ENCODE measurements around the gene APOF.

Gene APOF

DNA sequence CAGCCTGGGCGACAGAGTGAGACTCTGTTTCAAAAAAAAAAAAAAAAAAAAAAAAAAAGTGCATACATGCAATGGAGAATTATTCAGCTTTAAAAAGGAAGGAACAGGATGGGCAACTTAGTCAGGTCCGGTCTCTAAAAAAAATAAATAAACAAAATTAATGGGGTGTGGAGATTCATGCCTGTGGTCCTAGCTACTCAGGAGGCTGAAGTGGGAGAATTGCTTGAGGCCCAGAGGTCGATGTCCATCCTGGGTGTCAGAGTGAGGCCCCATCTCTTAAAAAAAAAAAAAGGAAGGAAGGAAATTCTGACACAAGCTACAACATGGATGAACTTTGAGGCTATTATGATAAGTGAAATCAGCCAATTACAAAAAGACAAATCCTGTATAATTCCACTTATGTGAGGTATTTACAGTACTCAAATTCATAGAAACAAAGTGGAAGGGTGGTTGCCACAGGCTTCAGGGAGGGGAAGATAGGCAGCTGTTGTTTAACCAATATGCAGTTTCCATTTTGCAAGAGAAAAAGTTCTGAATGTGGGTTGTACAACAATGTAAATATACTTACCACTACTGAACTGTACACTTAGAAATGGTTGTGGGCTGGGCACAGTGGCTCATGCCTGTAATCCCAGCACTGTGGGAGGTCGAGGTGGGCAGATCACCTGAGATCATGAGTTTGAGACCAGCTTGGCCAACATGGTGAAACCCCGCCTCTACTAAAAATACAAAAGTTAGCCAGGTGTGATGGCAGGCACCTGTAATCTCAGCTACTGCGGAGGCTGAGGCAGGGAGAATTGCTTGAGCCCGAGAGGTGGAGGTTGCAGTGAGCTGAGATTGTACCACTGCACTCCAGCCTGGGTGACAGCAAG, 12.3 kb upstream of the APOF start:
- no peak overlapping the region for H2BK12ac ChIP-seq (ENCODE audit: low read length)
- no peak overlapping the region for H2AK5ac ChIP-seq (ENCODE audit: low read depth, low read length)
- H3K79me1 ChIP-seq (ENCODE audit: low read depth, low read length), result no peaks in the 10 kb centered on the region

DNA sequence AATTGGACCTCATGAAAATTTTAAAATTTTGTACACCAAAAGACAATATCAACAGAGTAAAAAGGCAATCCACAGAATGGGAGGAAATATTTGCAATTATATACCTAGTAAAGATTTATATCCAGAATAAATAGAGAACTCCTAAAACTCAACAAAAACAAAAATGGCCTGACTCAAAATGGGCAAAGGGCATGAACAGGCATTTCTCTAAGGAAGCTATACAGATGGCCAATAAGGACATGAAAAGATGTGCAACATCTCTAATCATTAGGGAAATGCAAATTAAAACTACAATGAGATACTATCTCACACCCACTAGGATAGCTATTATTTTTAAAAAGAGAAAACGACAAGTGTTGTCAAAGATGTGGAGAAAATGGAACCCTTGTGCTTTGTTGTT, 10.9 kb upstream of the APOF start:
- Histone ChIP-seq H2BK15ac (ENCODE audit: low read length) (no peak overlapping the region), H2AFZ (ENCODE audit: low read length) (no peak overlapping the region), H3K36me3 (replicated peaks in 1 of 2; ENCODE audit: control insufficient read depth in 2 of 2, insufficient read depth in 2 of 2, low read length in 2 of 2) (no peaks in the 10 kb centered on the region), H4K8ac (ENCODE audit: low read depth, low read length) (no peak overlapping the region), H3K4me2 (ENCODE audit: insufficient read depth, low read length, poor library complexity, severe bottlenecking) (no peak overlapping the region), H3K4ac (ENCODE audit: low read length) (no peak overlapping the region), H3K27ac (replicated peaks; ENCODE audit: low read length) (no peak overlapping the region), H4K91ac (ENCODE audit: low read depth, low read length, poor library complexity) (no peak overlapping the region), H3K27me3 (ENCODE audit: control insufficient read depth in 3 of 3, insufficient read depth in 3 of 3, low read depth in 1 of 3, low read length in 3 of 3) (peaks cover 0 to 4% (median 0%) of the 10 kb centered on the region in 3 experiments), H3K9me3 (replicated peaks in 1 of 2; ENCODE audit: control insufficient read depth in 2 of 2, insufficient read depth in 1 of 2, low read depth in 1 of 2, low read length in 2 of 2) (peaks cover 0 to 5% of the 10 kb centered on the region in 2 donors), H3K79me1 (ENCODE audit: low read depth, low read length) (no peaks in the 10 kb centered on the region), H3K9ac (ENCODE audit: low read depth, low read length, poor library complexity) (no peak overlapping the region), H3K18ac (ENCODE audit: low read length) (no peak overlapping the region), H3K14ac (ENCODE audit: low read length) (no peak overlapping the region), H3K23ac (ENCODE audit: low read depth, low read length, poor library complexity) (no peak overlapping the region), H2BK12ac (ENCODE audit: low read length) (no peak overlapping the region), H2AK5ac (ENCODE audit: low read depth, low read length) (no peak overlapping the region), H3K4me3 (ENCODE audit: low read length in 2 of 2) (no peak overlapping the region), H2BK5ac (ENCODE audit: low read length) (no peak overlapping the region), H3K4me1 (ENCODE audit: control insufficient read depth in 2 of 2, insufficient read depth in 1 of 2, low read depth in 1 of 2, low read length in 2 of 2) (peaks cover 0 to 9% of the 10 kb centered on the region in 2 donors), H2BK120ac (ENCODE audit: low read depth, low read length) (no peak overlapping the region)
- WGBS, 2 donors (ENCODE audit: extremely low coverage in 2 of 2, insufficient read length in 2 of 2, insufficient replicate concordance in 1 of 2), result no CpG with 5 or more reads among the region's 1 CpG
- no peak for DNase-seq (ENCODE audit: low spot score)

More for the DNA sequence above, 12.3 kb upstream of the APOF start:
- Histone ChIP-seq H3K4me3 (ENCODE audit: low read length in 2 of 2) (no peak overlapping the region), H3K4me2 (ENCODE audit: insufficient read depth, low read length, poor library complexity, severe bottlenecking) (no peak overlapping the region), H3K14ac (ENCODE audit: low read length) (no peak overlapping the region), H2BK15ac (ENCODE audit: low read length) (no peak overlapping the region), H3K36me3 (replicated peaks in 1 of 2; ENCODE audit: control insufficient read depth in 2 of 2, insufficient read depth in 2 of 2, low read length in 2 of 2) (no peaks in the 10 kb centered on the region), H3K27ac (replicated peaks; ENCODE audit: low read length) (no peak overlapping the region), H2BK120ac (ENCODE audit: low read depth, low read length) (no peak overlapping the region), H3K4ac (ENCODE audit: low read length) (no peak overlapping the region), H2BK5ac (ENCODE audit: low read length) (no peak overlapping the region), H3K23ac (ENCODE audit: low read depth, low read length, poor library complexity) (no peak overlapping the region), H3K27me3 (ENCODE audit: control insufficient read depth in 3 of 3, insufficient read depth in 3 of 3, low read depth in 1 of 3, low read length in 3 of 3) (peaks cover 0 to 4% (median 0%) of the 10 kb centered on the region in 3 experiments), H3K18ac (ENCODE audit: low read length) (no peak overlapping the region), H2AFZ (ENCODE audit: low read length) (no peak overlapping the region), H3K4me1 (ENCODE audit: control insufficient read depth in 2 of 2, insufficient read depth in 1 of 2, low read depth in 1 of 2, low read length in 2 of 2) (peaks cover 0 to 9% of the 10 kb centered on the region in 2 donors), H4K91ac (ENCODE audit: low read depth, low read length, poor library complexity) (no peak overlapping the region), H4K8ac (ENCODE audit: low read depth, low read length) (no peak overlapping the region), H3K9me3 (replicated peaks in 1 of 2; ENCODE audit: control insufficient read depth in 2 of 2, insufficient read depth in 1 of 2, low read depth in 1 of 2, low read length in 2 of 2) (peaks cover 0 to 5% of the 10 kb centered on the region in 2 donors), H3K9ac (ENCODE audit: low read depth, low read length, poor library complexity) (no peak overlapping the region)
- no CpG with 5 or more reads among the region's 7 CpGs for WGBS, 2 donors (ENCODE audit: extremely low coverage in 2 of 2, insufficient read length in 2 of 2, insufficient replicate concordance in 1 of 2)
- no peak for DNase-seq (ENCODE audit: low spot score)

DNA sequence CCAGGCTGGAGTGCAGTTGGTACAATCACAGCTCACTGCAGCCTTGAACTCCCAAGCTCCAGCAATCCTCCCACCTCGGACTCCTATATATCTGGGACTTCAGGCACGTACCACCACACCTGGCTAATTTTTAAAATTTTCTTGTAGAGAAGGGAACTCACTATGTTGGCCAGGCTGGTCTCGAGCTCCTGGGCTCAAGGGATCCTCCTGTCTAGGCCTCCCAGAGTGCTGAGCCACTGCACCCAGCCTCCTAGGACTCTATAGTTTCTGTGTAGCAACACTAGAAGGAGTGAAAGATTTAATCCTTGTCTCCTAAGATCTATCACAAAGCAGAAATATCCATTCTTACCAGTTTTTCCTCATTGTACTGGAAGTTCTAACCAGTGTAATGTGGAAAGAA, 4.3 kb upstream of the APOF start:
- H3K36me3 ChIP-seq (replicated peaks in 1 of 2; ENCODE audit: control insufficient read depth in 2 of 2, insufficient read depth in 2 of 2, low read length in 2 of 2), result no peaks in the 10 kb centered on the region
- no peak overlapping the region for H3K4ac ChIP-seq (ENCODE audit: low read length)
- no peak overlapping the region for H2AFZ ChIP-seq (ENCODE audit: low read length)
- H3K9me3 ChIP-seq (replicated peaks in 1 of 2; ENCODE audit: control insufficient read depth in 2 of 2, insufficient read depth in 1 of 2, low read depth in 1 of 2, low read length in 2 of 2), result no peaks in the 10 kb centered on the region
- H3K23ac ChIP-seq (ENCODE audit: low read depth, low read length, poor library complexity), result no peak overlapping the region
- H3K9ac ChIP-seq (ENCODE audit: low read depth, low read length, poor library complexity), result no peak overlapping the region
- no CpG with 5 or more reads among the region's 3 CpGs for WGBS, 2 donors (ENCODE audit: extremely low coverage in 2 of 2, insufficient read length in 2 of 2, insufficient replicate concordance in 1 of 2)
- H3K27ac ChIP-seq (replicated peaks; ENCODE audit: low read length), result no peak overlapping the region
- no peak overlapping the region for H2BK15ac ChIP-seq (ENCODE audit: low read length)
- no peak overlapping the region for H3K4me2 ChIP-seq (ENCODE audit: insufficient read depth, low read length, poor library complexity, severe bottlenecking)
- no peak overlapping the region for H2BK12ac ChIP-seq (ENCODE audit: low read length)
- H3K79me1 ChIP-seq (ENCODE audit: low read depth, low read length), result no peaks in the 10 kb centered on the region
- H3K27me3 ChIP-seq (ENCODE audit: control insufficient read depth in 3 of 3, insufficient read depth in 3 of 3, low read depth in 1 of 3, low read length in 3 of 3), result no peaks in the 10 kb centered on the region
- H3K4me1 ChIP-seq (ENCODE audit: control insufficient read depth in 2 of 2, insufficient read depth in 1 of 2, low read depth in 1 of 2, low read length in 2 of 2), result no peaks in the 10 kb centered on the region
- H2BK5ac ChIP-seq (ENCODE audit: low read length), result no peak overlapping the region
- no peak for DNase-seq (ENCODE audit: low spot score)
- no peak overlapping the region for H2AK5ac ChIP-seq (ENCODE audit: low read depth, low read length)
- no peak overlapping the region for H4K91ac ChIP-seq (ENCODE audit: low read depth, low read length, poor library complexity)
- no peak overlapping the region for H4K8ac ChIP-seq (ENCODE audit: low read depth, low read length)
- no peak overlapping the region for H2BK120ac ChIP-seq (ENCODE audit: low read depth, low read length)
- H3K14ac ChIP-seq (ENCODE audit: low read length), result no peak overlapping the region
- H3K4me3 ChIP-seq (ENCODE audit: low read length in 2 of 2), result no peak overlapping the region
- H3K18ac ChIP-seq (ENCODE audit: low read length), result no peak overlapping the region

DNA sequence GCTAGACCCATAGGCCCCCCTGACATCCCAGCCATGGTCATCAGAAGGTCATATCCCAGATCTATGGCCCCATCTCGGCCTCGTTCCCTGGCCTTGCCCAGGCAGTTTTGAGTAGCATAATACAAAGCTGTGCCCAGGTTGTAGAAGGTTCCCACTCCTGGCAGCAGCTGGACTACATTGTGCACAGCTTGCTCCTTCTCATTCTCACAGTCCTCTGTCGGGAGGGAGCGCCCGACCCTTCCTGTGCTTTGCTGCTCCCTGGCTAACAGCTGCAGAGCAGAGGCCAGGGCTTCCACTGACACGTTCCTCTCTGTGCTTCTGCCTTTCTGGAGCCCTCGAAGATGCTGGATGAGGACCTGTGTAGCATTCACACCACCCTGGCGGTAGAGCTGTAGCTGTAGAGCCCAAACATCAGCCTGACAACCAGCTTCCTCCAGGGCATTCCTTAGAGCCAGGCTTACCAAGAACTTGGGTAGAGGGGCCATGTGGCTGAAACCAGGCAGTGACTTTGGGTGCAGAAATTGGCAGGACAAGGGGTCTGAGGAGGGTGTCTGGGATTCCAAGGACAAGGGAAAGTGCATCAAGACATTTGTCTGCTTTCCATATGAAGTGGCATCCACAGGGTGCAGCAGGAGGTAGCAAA, 1.0 kb downstream of the APOF start:
- H3K9ac ChIP-seq (ENCODE audit: low read depth, low read length, poor library complexity), result no peak overlapping the region
- H4K91ac ChIP-seq (ENCODE audit: low read depth, low read length, poor library complexity), result no peak overlapping the region
- no peak overlapping the region for H2BK12ac ChIP-seq (ENCODE audit: low read length)
- H2BK15ac ChIP-seq (ENCODE audit: low read length), result no peak overlapping the region
- H2AK5ac ChIP-seq (ENCODE audit: low read depth, low read length), result no peak overlapping the region
- H3K79me1 ChIP-seq (ENCODE audit: low read depth, low read length), result no peaks in the 10 kb centered on the region
- peaks cover 2 to 7% of the 10 kb centered on the region in 2 donors for H3K4me1 ChIP-seq (ENCODE audit: control insufficient read depth in 2 of 2, insufficient read depth in 1 of 2, low read depth in 1 of 2, low read length in 2 of 2)
- no peak overlapping the region for H4K8ac ChIP-seq (ENCODE audit: low read depth, low read length)
- no peak overlapping the region for H3K14ac ChIP-seq (ENCODE audit: low read length)
- H2AFZ ChIP-seq (ENCODE audit: low read length), result no peak overlapping the region
- peaks cover 0 to 2% of the 10 kb centered on the region in 2 donors for H3K36me3 ChIP-seq (replicated peaks in 1 of 2; ENCODE audit: control insufficient read depth in 2 of 2, insufficient read depth in 2 of 2, low read length in 2 of 2)
- H3K27me3 ChIP-seq (ENCODE audit: control insufficient read depth in 3 of 3, insufficient read depth in 3 of 3, low read depth in 1 of 3, low read length in 3 of 3), result peaks cover 0 to 4% (median 0%) of the 10 kb centered on the region in 3 experiments
- DNase-seq (ENCODE audit: low spot score), result no peak
- WGBS, 2 donors (ENCODE audit: extremely low coverage in 2 of 2, insufficient read length in 2 of 2, insufficient replicate concordance in 1 of 2), result no CpG with 5 or more reads among the region's 8 CpGs
- H3K23ac ChIP-seq (ENCODE audit: low read depth, low read length, poor library complexity), result no peak overlapping the region
- no peak overlapping the region for H2BK120ac ChIP-seq (ENCODE audit: low read depth, low read length)
- H3K4ac ChIP-seq (ENCODE audit: low read length), result no peak overlapping the region
- H3K4me3 ChIP-seq (ENCODE audit: low read length in 2 of 2), result peak overlapping the region in 1 of 2 donors; percentile 32
- H2BK5ac ChIP-seq (ENCODE audit: low read length), result no peak overlapping the region
- H3K27ac ChIP-seq (replicated peaks; ENCODE audit: low read length), result no peak overlapping the region
- no peak overlapping the region for H3K18ac ChIP-seq (ENCODE audit: low read length)
- H3K9me3 ChIP-seq (replicated peaks in 1 of 2; ENCODE audit: control insufficient read depth in 2 of 2, insufficient read depth in 1 of 2, low read depth in 1 of 2, low read length in 2 of 2), result no peaks in the 10 kb centered on the region
- H3K4me2 ChIP-seq (ENCODE audit: insufficient read depth, low read length, poor library complexity, severe bottlenecking), result no peak overlapping the region

Measured in neuronal stem cell (in vitro differentiated cells).